Heart left ventricle (tissue), 16 donors: ENCODE results near the gene MAPT. TPM values are rescaled to one million over a fixed set of nuclear protein-coding genes. Genes with fewer than 3 reads are reported as not detected.
A peak's percentile ranks its signal among the peaks of the same experiment; 100 is the strongest.
"Not testable (repeated sequence)": the region's sequence is repeated elsewhere in the genome, so short reads cannot be mapped to it uniquely, and the experiment has no call there.

Source experiments
- ATAC-seq, 4 donors: fragments of 200-7000 bp; cut with Tn5 transposase; one replicate each; pipeline ENCODE4 v1.9.1; 2020 to 2022; ENCODE audit warnings: moderate library complexity in 4 of 4, mild to moderate bottlenecking in 3 of 4, moderate number of reproducible peaks in 1 of 4
- DNase-seq, 5 donors: peaks; one replicate each; pipeline ENCODE4 v3.0.0-alpha.2; 2020
- H3K27ac ChIP-seq, 12 donors: fragments of 200-600 bp; sonication (generic) in 4 of 12; one replicate each; pipeline versions ENCODE4 v1.5.0 to v1.8.0; 2016 to 2022; ENCODE audit warnings: mild to moderate bottlenecking in 2 of 12
- H3K27me3 ChIP-seq, 9 donors: fragments of 200-600 bp; sonication (generic) in 2 of 9; one replicate each; pipeline versions ENCODE4 v1.5.1 to v1.8.0; 2016 to 2022; ENCODE audit warnings: mild to moderate bottlenecking in 3 of 9
- H3K36me3 ChIP-seq, 9 donors: fragments of 200-600 bp; sonication (generic) in 2 of 9; one replicate each; pipeline versions ENCODE4 v1.5.0 to v1.8.0; 2018 to 2022; ENCODE audit warnings: mild to moderate bottlenecking in 2 of 9
- H3K4me1 ChIP-seq, 12 donors: fragments of 200-600 bp; sonication (generic) in 4 of 12; one replicate each; pipeline versions ENCODE4 v1.5.0 to v1.8.0; 2016 to 2022; ENCODE audit warnings: mild to moderate bottlenecking in 3 of 12
- H3K4me3 ChIP-seq, 12 donors: fragments of 200-600 bp; sonication (generic) in 4 of 12; one replicate each; pipeline versions ENCODE4 v1.5.0 to v1.8.0; 2017 to 2022; ENCODE audit warnings: mild to moderate bottlenecking in 9 of 12, moderate library complexity in 4 of 12
- H3K9me3 ChIP-seq, 12 donors: fragments of 200-600 bp; sonication (generic) in 4 of 12; one replicate each; pipeline versions ENCODE4 v1.5.0 to v1.8.0; 2016 to 2022; ENCODE audit warnings: mild to moderate bottlenecking in 1 of 12
- CTCF ChIP-seq, 12 donors: fragments of 200-600 bp; sonication (generic) in 4 of 12; IDR thresholded peaks; one replicate each; pipeline versions ENCODE4 v1.5.0 to v1.8.0; 2018 to 2022; ENCODE audit warnings: antibody characterized with exemption in 12 of 12, mild to moderate bottlenecking in 5 of 12
- POLR2A ChIP-seq, 2 donors: fragments of 450-650 bp; IDR thresholded peaks; one replicate each; pipeline ENCODE4 v1.6.1; 2017; ENCODE audit warnings: antibody characterized with exemption in 2 of 2, mild to moderate bottlenecking in 2 of 2, moderate library complexity in 2 of 2
- WGBS, 4 donors: extraction: QIAGEN DNeasy Blood & Tissue Kit in 2 of 4; methylation state at CpG; one replicate each; pipeline versions ENCODE4 v1.1.5 to v1.1.7; 2013 to 2018; 5-methylcytosine and 5-hydroxymethylcytosine counted together
- intact Hi-C, 10 donors: fragments of 100-400 bp; cut with DNase I; formaldehyde crosslinking; loops; one replicate each; pipeline versions ENCODE4 v1.11.1 to v1.14.2; 2022
- polyA plus RNA-seq, 2 donors: library from polyadenylated mRNA; stranded (reverse); fragments of 200-250 nt; gene quantifications; one replicate each; pipeline ENCODE4 v1.2.3, GENCODE V29; 2013
- total RNA-seq, 9 donors: library from RNA; depleted of rRNA in 2 of 9; stranded (reverse); fragments of >200 nt in 2 of 9; fragmentation: NEBNext Ultra II Directional in 3 of 9; extraction: Animal tissue kit (Norgen Biotek cat#: 25700) in 3 of 9; gene quantifications; one replicate each; pipeline versions ENCODE4 v1.1.0 to v1.2.4, GENCODE V29; 2016 to 2023
- donor health status: ischemic (EF 13 %, LVEDD 7.1; RV severe dilation, severe dysfunction).
- donor health status: healthy with polysubstance abuse.
- donor health status: DM: no; HTN: yes; CAD: no.
- donor health status: DM: no; HTN: no; CAD: no.
- donor health status: ischemic (EF 25% LVEDD 6.9; RV normal size, moderate dysfunction).
- donor health status: ischemic (EF 25% LVEDD 5.7; RV mildly dilated, moderate dysfunction).
- donor health status: healthy.
- donor health status: DM: yes; HTN: yes; CAD: no.
- donor health status: ischemic (EF 35%, LVEDD 5.7; RV mildly dilated, moderate dysfunction).
- donor health status: nonischemic (EF 11% LVEDD 7.7; RV severe dilation, severe dysfunction).
- donor health status: DM: yes; HTN: yes; CAD: no.
- donor health status: PGD.
- donor health status: ischemic (EF 29% LVEDD 5.4; RV normal size, mild dysfunction).
- donor health status: nonischemic (EF 23%, LVEDD 6.1; RV moderate dilation, normal function).

The MAPT gene
- total and polyA plus RNA-seq, 11 donors, result 2.9 to 70.4 (median 29.3) TPM

DNA sequence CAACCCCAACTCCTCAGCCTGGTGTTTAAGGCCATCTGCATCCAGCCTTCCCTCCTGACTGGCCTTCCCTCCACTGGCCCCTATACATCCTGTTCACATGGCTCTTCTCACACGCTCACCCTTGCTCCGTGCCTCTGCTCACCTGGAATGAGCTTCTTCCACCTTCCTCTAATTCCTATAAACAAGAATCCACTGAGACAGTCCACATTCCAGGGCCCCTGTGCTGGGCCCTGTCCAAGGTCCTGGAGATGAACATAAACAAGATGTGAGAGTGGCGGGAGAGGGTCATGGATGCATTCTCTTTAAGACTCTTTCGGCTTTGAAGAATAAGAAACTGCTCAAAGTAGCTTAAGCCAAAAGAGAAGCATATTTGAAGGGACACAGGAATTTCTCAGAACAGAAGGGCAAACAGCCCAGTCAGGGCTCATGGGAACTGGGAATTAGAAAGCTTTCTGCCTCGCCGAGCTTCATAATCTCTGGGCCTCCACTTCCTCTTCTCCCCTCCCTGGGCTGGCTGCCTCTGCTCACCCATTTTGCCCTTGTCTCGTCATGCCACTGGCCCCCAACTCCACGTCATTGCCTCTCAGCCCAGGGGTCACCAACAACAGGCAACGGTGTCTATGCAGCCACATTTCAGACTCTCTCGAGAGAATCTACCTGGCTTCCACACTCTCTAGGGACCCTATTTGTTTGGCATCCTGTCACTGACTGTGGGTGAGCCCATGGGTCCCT is 36.2 kb upstream of the MAPT start:
- Histone ChIP-seq H3K36me3 (no peaks in the 10 kb centered on the region), H3K27me3 (peaks cover 0 to 25% (median 2%) of the 10 kb centered on the region in 9 donors), H3K4me3 (no peak overlapping the region), H3K27ac (no peak overlapping the region), H3K9me3 (no peaks in the 10 kb centered on the region), H3K4me1 (no peaks in the 10 kb centered on the region)
- DNase-seq, result no peak
- WGBS, 4 donors, result 29 to 42% (median 40%) methylated on average over 9 to 10 of the region's 10 CpGs
- ATAC-seq, result peak in 1 of 4 donors; percentile 31
- TF ChIP-seq CTCF (IDR thresholded peaks at IDR 0.05) (no peak), POLR2A (IDR thresholded peaks at IDR 0.05) (no peak)
- intact Hi-C loops, result no loop called here

- H3K4me3 ChIP-seq, result no peak overlapping the region
- peaks cover 0 to 35% (median 4%) of the 10 kb centered on the region in 9 donors for H3K27me3 ChIP-seq
- ATAC-seq (no peak), DNase-seq (no peak)
- H3K9me3 ChIP-seq, result no peaks in the 10 kb centered on the region
- no peak overlapping the region for H3K27ac ChIP-seq
- no peaks in the 10 kb centered on the region for H3K4me1 ChIP-seq
- 78 to 85% (median 79%) methylated on average over 7 of the region's 7 CpGs for WGBS, 4 donors
- no peaks in the 10 kb centered on the region for H3K36me3 ChIP-seq
- intact Hi-C loops, result no loop called here
- TF ChIP-seq CTCF (IDR thresholded peaks at IDR 0.05), result no peak
- no peak for TF ChIP-seq POLR2A (IDR thresholded peaks at IDR 0.05)
These were observed 33.2 kb upstream of the MAPT start for GRCh38 chr17:45861165-45861564.

DNA sequence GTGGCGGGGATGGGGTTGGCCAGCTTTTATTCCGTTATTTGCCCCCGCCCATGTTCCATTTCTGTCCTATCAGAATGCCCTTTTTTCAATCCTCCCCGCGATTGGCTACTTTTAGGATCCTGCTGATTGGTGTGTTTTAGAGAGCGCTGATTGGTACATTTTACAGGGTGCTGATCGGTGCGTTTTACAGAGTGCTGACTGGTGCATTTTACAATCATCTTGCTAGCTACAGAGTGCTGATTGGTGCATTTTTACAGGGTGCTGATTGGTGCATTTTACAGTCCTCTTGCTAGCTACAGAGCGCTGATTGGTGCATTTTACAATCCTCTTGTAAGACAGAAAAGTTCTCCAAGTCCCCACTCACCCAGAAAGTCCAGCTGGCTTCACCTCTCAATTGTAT is 32.2 kb upstream of the MAPT start:
- H3K27me3 ChIP-seq, result peaks cover 0 to 35% (median 5%) of the 10 kb centered on the region in 9 donors

GRCh38 chr17:45863857-45864654 is 30.3 kb upstream of the MAPT start:
- H3K4me3 ChIP-seq, result no peak overlapping the region
- no peaks in the 10 kb centered on the region for H3K4me1 ChIP-seq
- DNase-seq (no peak), ATAC-seq (no peak)
- WGBS, 4 donors, result 52 to 71% (median 55%) methylated on average over 6 of the region's 6 CpGs
- intact Hi-C loops, result loop anchor here in 1 of 10 donors (2.0 kb wide), 1 partner anchor 21 kb away; no protein-coding TSS in a partner anchor
- peaks cover 0 to 35% (median 5%) of the 10 kb centered on the region in 9 donors for H3K27me3 ChIP-seq
- H3K27ac ChIP-seq, result no peak overlapping the region
- H3K9me3 ChIP-seq, result no peaks in the 10 kb centered on the region
- H3K36me3 ChIP-seq, result no peaks in the 10 kb centered on the region
- TF ChIP-seq POLR2A (IDR thresholded peaks at IDR 0.05) (no peak), CTCF (IDR thresholded peaks at IDR 0.05) (no peak)

More for the DNA sequence above, 32.2 kb upstream of the MAPT start:
- H3K27ac ChIP-seq, H3K36me3 ChIP-seq, intact Hi-C loops, H3K4me1 ChIP-seq, H3K4me3 ChIP-seq, ATAC-seq, H3K9me3 ChIP-seq, DNase-seq: not testable (repeated sequence)
- 82 to 86% (median 82%) methylated on average over 9 of the region's 9 CpGs for WGBS, 4 donors
